ENCODE data around the gene DPYSL5. TPM values are rescaled to one million over a fixed set of nuclear protein-coding genes. Genes with fewer than 3 reads are reported as not detected.

Gene DPYSL5
- total and polyA plus RNA-seq, 10 of the 15 experiments (the other 5 are each of a cell fraction or from before 2014, with no cell fraction given) = not detected

- Histone ChIP-seq H3K36me3 (ENCODE audit: control insufficient read depth in 2 of 2, insufficient read depth in 2 of 2, low read length in 1 of 2) (no peaks in the 10 kb centered on the region), H3K27me3 (replicated peaks in 1 of 2; ENCODE audit: control insufficient read depth in 2 of 2, insufficient read depth in 2 of 2, low read length in 1 of 2) (no peaks in the 10 kb centered on the region; a peak in 1 of 4 replicates), H3K9ac (ENCODE audit: control insufficient read depth, insufficient read depth, low read length) (no peak overlapping the region), H3K9me3 (replicated peaks; ENCODE audit: control insufficient read depth, insufficient read depth, low read length) (no peaks in the 10 kb centered on the region), H4K20me1 (ENCODE audit: control insufficient read depth, insufficient read depth) (no peaks in the 10 kb centered on the region), H3K79me2 (ENCODE audit: control insufficient read depth, insufficient read depth, low read length) (no peaks in the 10 kb centered on the region), H2AFZ (ENCODE audit: control insufficient read depth, low read depth, low read length) (no peak overlapping the region), H3K4me2 (ENCODE audit: control insufficient read depth, insufficient read depth) (no peak overlapping the region), H3K4me3 (no peak overlapping the region), H3K27ac (ENCODE audit: control insufficient read depth, insufficient read depth) (no peak overlapping the region), H3K4me1 (ENCODE audit: control insufficient read depth, insufficient read depth, low read length) (no peaks in the 10 kb centered on the region)
- BruUV-seq (replicated peaks) = no TSS peak
- in situ Hi-C loops (cut with MboI) = no loop called here
- ChIA-PET POLR2A (no interaction called here), CTCF (no interaction called here), RAD21 (ENCODE audit: unreplicated experiment) (no interaction called here), SMC1A (ENCODE audit: uncharacterized antibody, unreplicated experiment) (no interaction called here)
- intact Hi-C loops (cut with micrococcal nuclease; ENCODE audit: unreplicated experiment) = no loop called here
- FAIRE-seq (no peak), ATAC-seq (no peak), DNase-seq (ENCODE audit: low read depth, low spot score) (no peak)
- WGBS (ENCODE audit: insufficient coverage, insufficient replicate concordance, low lambda C conversion rate, missing lambda C conversion rate) = 41% methylated on average over 3 of the region's 3 CpGs
- TF ChIP-seq RAD51 (IDR thresholded peaks at IDR 0.05) = no peak
- peak; percentile 52; the same call in 1 of the 2 replicates for TF ChIP-seq SPI1 (IDR thresholded peaks at IDR 0.05; ENCODE audit: borderline replicate concordance, insufficient read depth, low read depth, low read length)
These were observed 27.9 kb downstream of the DPYSL5 start for GRCh38 chr2:26875808-26876207.

GRCh38 chr2:26876260-26876659 lies 28.3 kb downstream of the DPYSL5 start:
- intact Hi-C loops (cut with micrococcal nuclease; ENCODE audit: unreplicated experiment) (no loop called here), in situ Hi-C loops (cut with MboI) (no loop called here)
- Histone ChIP-seq H3K36me3 (ENCODE audit: control insufficient read depth in 2 of 2, insufficient read depth in 2 of 2, low read length in 1 of 2) (no peaks in the 10 kb centered on the region), H3K4me2 (ENCODE audit: control insufficient read depth, insufficient read depth) (no peak overlapping the region), H2AFZ (ENCODE audit: control insufficient read depth, low read depth, low read length) (no peak overlapping the region), H3K9ac (ENCODE audit: control insufficient read depth, insufficient read depth, low read length) (no peak overlapping the region), H3K79me2 (ENCODE audit: control insufficient read depth, insufficient read depth, low read length) (no peaks in the 10 kb centered on the region), H3K4me3 (no peak overlapping the region), H3K9me3 (replicated peaks; ENCODE audit: control insufficient read depth, insufficient read depth, low read length) (no peaks in the 10 kb centered on the region), H3K27me3 (replicated peaks in 1 of 2; ENCODE audit: control insufficient read depth in 2 of 2, insufficient read depth in 2 of 2, low read length in 1 of 2) (no peaks in the 10 kb centered on the region; a peak in 1 of 4 replicates), H3K27ac (ENCODE audit: control insufficient read depth, insufficient read depth) (no peak overlapping the region), H3K4me1 (ENCODE audit: control insufficient read depth, insufficient read depth, low read length) (no peaks in the 10 kb centered on the region), H4K20me1 (ENCODE audit: control insufficient read depth, insufficient read depth) (no peaks in the 10 kb centered on the region)
- RAD21 ChIA-PET (ENCODE audit: unreplicated experiment) = no interaction called here
- 55% methylated on average over 7 of the region's 7 CpGs for WGBS (ENCODE audit: insufficient coverage, insufficient replicate concordance, low lambda C conversion rate, missing lambda C conversion rate)
- DNase-seq (ENCODE audit: low read depth, low spot score) = no peak
- BruUV-seq (replicated peaks) = no TSS peak
- no peak for FAIRE-seq
- POLR2A ChIA-PET = interaction anchor here (0.6 kb wide), 1 partner anchor 55 kb away, joined by 6 read pairs; no protein-coding TSS in a partner anchor
- SMC1A ChIA-PET (ENCODE audit: uncharacterized antibody, unreplicated experiment) = no interaction called here
- CTCF ChIA-PET = no interaction called here
- no peak for ATAC-seq
- TF ChIP-seq TBL1XR1 (IDR thresholded peaks at IDR 0.05; ENCODE audit: low read depth, low read length) (no peak), CEBPB (IDR thresholded peaks at IDR 0.05; ENCODE audit: borderline replicate concordance in 1 of 2, low read depth in 2 of 2, low read length in 2 of 2) (no peak), RB1 (IDR thresholded peaks at IDR 0.05; ENCODE audit: borderline replicate concordance) (no peak), STAT1 (conservative IDR thresholded peaks at IDR 0.05) (no peak), ZBTB4 (CRISPR knock-in tag; IDR thresholded peaks at IDR 0.05) (no peak), CHD1 (IDR thresholded peaks at IDR 0.05; ENCODE audit: low read depth, low read length) (no peak), CHD4 (IDR thresholded peaks at IDR 0.05) (no peak), EP300 (IDR thresholded peaks at IDR 0.05; ENCODE audit: borderline replicate concordance in 1 of 2, control insufficient read depth in 1 of 2, low read depth in 2 of 2, low read length in 2 of 2) (no peak), BACH1 (IDR thresholded peaks at IDR 0.05; ENCODE audit: borderline replicate concordance) (no peak), SKIL (IDR thresholded peaks at IDR 0.05; ENCODE audit: low read depth, poor library complexity, severe bottlenecking) (no peak), SREBF1 (IDR thresholded peaks at IDR 0.05; ENCODE audit: low read length) (no peak)

Data from GM12878 (cell line).